Measurements from ENCODE around the gene GALNT16. TPM values are rescaled to one million over a fixed set of nuclear protein-coding genes. Genes with fewer than 3 reads are reported as not detected.

The GALNT16 gene
- polyA plus RNA-seq, 1 donor (not counting 4 experiments of a cell fraction or from before 2014, with no cell fraction given) = not detected

DNA sequence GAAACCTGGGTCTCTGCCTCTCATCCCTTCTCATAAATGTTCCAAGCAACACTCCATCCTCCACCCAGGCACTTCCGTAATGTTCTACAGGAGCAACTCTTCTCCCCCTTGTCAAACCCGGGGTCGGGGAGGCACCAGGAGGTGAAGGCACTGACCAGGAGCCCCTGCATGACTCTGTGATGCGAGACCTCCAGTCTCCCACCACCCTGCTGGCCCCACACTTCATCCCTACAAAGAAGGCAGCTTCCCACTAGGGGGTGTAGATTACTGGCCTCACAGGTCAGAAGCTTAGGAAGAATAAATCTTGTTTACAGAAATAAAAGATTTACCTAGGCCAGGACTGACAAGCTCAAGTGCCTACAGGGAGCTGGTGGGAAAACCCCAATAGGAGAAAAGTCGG is 90.9 kb downstream of the GALNT16 start:
- Histone ChIP-seq H3K79me2 (ENCODE audit: control insufficient read depth, insufficient read depth, low read length) (no peaks in the 10 kb centered on the region), H4K20me1 (ENCODE audit: control insufficient read depth, extremely low read depth, insufficient read depth, low read length) (no peaks in the 10 kb centered on the region), H3K36me3 (ENCODE audit: control insufficient read depth in 2 of 2, extremely low read depth in 1 of 2, insufficient read depth in 2 of 2, low read length in 2 of 2) (no peaks in the 10 kb centered on the region), H3K4me3 (ENCODE audit: control insufficient read depth in 2 of 3, extremely low read depth in 1 of 3, insufficient read depth in 2 of 3, low read depth in 1 of 3, low read length in 3 of 3) (no peak overlapping the region), H3K9me1 (ENCODE audit: control insufficient read depth, extremely low read depth, insufficient read depth, low read length) (no peaks in the 10 kb centered on the region), H3K4me2 (ENCODE audit: control insufficient read depth, extremely low read depth, insufficient read depth, low read depth, low read length) (no peak overlapping the region), H3K9ac (ENCODE audit: control insufficient read depth, extremely low read depth, insufficient read depth, low read length) (no peak overlapping the region), H3K27me3 (ENCODE audit: control insufficient read depth, extremely low read depth, insufficient read depth, low read length) (peaks cover 12% of the 10 kb centered on the region), H2AFZ (ENCODE audit: control insufficient read depth, low read length) (no peak overlapping the region), H3K4me1 (ENCODE audit: control insufficient read depth, extremely low read depth, insufficient read depth, low read length) (no peaks in the 10 kb centered on the region), H3K27ac (ENCODE audit: control insufficient read depth, insufficient read depth, low read length) (no peak overlapping the region), H3K9me3 (ENCODE audit: control insufficient read depth, low read depth, low read length) (no peaks in the 10 kb centered on the region)
- no peak for FAIRE-seq
- dilution Hi-C loops (cut with MboI; ENCODE audit: extremely low pct_ligation_motif_present, low sequenced_read_pairs) = no loop called here
- no peak for TF ChIP-seq EZH2 (IDR thresholded peaks at IDR 0.05; ENCODE audit: low read length)
- DNase-seq (ENCODE audit: low read depth, low spot score) = no peak

DNA sequence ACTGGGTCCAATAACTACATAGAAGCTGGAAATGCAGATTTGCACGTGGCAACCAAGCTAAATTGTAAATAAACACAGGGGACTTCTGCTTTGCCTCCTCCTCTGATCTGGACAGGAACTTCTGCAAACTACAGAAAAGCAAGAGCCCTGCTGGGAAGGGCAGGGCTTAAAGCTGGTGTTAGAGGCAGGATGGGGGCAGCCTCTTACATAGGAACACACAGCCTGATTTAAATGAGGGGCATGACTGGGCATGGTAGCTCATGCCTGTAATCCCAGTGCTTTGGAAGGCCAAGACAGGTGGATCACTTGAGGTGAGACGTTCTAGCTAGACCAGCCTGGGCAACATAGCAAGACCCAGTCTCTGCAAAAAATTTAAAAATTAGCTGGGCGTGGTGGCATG is 91.4 kb downstream of the GALNT16 start:
- H3K36me3 ChIP-seq (ENCODE audit: control insufficient read depth in 2 of 2, extremely low read depth in 1 of 2, insufficient read depth in 2 of 2, low read length in 2 of 2) = no peaks in the 10 kb centered on the region
- no peaks in the 10 kb centered on the region for H3K79me2 ChIP-seq (ENCODE audit: control insufficient read depth, insufficient read depth, low read length)
- dilution Hi-C loops (cut with MboI; ENCODE audit: extremely low pct_ligation_motif_present, low sequenced_read_pairs) = no loop called here
- H4K20me1 ChIP-seq (ENCODE audit: control insufficient read depth, extremely low read depth, insufficient read depth, low read length) = no peaks in the 10 kb centered on the region
- H3K27me3 ChIP-seq (ENCODE audit: control insufficient read depth, extremely low read depth, insufficient read depth, low read length) = peaks cover 12% of the 10 kb centered on the region
- DNase-seq (ENCODE audit: low read depth, low spot score) (no peak), FAIRE-seq (no peak)
- no peaks in the 10 kb centered on the region for H3K9me3 ChIP-seq (ENCODE audit: control insufficient read depth, low read depth, low read length)
- H2AFZ ChIP-seq (ENCODE audit: control insufficient read depth, low read length) = no peak overlapping the region
- no peaks in the 10 kb centered on the region for H3K4me1 ChIP-seq (ENCODE audit: control insufficient read depth, extremely low read depth, insufficient read depth, low read length)
- H3K4me2 ChIP-seq (ENCODE audit: control insufficient read depth, extremely low read depth, insufficient read depth, low read depth, low read length) = no peak overlapping the region
- no peak for TF ChIP-seq EZH2 (IDR thresholded peaks at IDR 0.05; ENCODE audit: low read length)
- TF ChIP-seq, protein P1, sequence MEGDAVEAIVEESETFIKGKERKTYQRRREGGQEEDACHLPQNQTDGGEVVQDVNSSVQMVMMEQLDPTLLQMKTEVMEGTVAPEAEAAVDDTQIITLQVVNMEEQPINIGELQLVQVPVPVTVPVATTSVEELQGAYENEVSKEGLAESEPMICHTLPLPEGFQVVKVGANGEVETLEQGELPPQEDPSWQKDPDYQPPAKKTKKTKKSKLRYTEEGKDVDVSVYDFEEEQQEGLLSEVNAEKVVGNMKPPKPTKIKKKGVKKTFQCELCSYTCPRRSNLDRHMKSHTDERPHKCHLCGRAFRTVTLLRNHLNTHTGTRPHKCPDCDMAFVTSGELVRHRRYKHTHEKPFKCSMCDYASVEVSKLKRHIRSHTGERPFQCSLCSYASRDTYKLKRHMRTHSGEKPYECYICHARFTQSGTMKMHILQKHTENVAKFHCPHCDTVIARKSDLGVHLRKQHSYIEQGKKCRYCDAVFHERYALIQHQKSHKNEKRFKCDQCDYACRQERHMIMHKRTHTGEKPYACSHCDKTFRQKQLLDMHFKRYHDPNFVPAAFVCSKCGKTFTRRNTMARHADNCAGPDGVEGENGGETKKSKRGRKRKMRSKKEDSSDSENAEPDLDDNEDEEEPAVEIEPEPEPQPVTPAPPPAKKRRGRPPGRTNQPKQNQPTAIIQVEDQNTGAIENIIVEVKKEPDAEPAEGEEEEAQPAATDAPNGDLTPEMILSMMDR (optimal IDR thresholded peaks at IDR 0.05 in 1 of 3, IDR thresholded peaks at IDR 0.05 in 1 of 3, conservative IDR thresholded peaks at IDR 0.05 in 1 of 3; ENCODE audit: extremely low read depth in 1 of 3, insufficient read depth in 2 of 3, low read length in 3 of 3) = no peak
- no peak overlapping the region for H3K9ac ChIP-seq (ENCODE audit: control insufficient read depth, extremely low read depth, insufficient read depth, low read length)
- no peak overlapping the region for H3K4me3 ChIP-seq (ENCODE audit: control insufficient read depth in 2 of 3, extremely low read depth in 1 of 3, insufficient read depth in 2 of 3, low read depth in 1 of 3, low read length in 3 of 3)
- H3K9me1 ChIP-seq (ENCODE audit: control insufficient read depth, extremely low read depth, insufficient read depth, low read length) = no peaks in the 10 kb centered on the region
- no peak overlapping the region for H3K27ac ChIP-seq (ENCODE audit: control insufficient read depth, insufficient read depth, low read length)

DNA sequence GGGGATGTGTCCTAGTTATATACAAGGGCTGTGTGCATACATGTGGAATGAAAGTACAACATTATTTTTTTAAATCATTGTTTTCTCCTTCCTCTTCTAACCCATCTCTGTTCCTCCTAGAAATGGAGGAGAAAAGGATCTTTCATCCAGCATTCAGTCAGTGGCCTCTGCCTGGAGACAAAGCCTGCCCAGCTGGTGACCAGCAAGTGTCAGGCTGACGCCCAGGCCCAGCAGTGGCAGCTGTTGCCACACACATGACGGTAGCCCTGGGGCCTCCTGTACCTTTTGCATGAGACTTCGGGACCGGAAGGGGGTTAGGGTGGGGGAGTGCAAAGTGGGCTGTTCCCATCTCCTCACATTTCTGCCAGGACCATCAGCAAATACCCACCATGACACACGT is 92.0 kb downstream of the GALNT16 start:
- no peak overlapping the region for H2AFZ ChIP-seq (ENCODE audit: control insufficient read depth, low read length)
- no peak overlapping the region for H3K4me3 ChIP-seq (ENCODE audit: control insufficient read depth in 2 of 3, extremely low read depth in 1 of 3, insufficient read depth in 2 of 3, low read depth in 1 of 3, low read length in 3 of 3)
- no peaks in the 10 kb centered on the region for H3K9me3 ChIP-seq (ENCODE audit: control insufficient read depth, low read depth, low read length)
- H3K27me3 ChIP-seq (ENCODE audit: control insufficient read depth, extremely low read depth, insufficient read depth, low read length) = peaks cover 12% of the 10 kb centered on the region
- H3K36me3 ChIP-seq (ENCODE audit: control insufficient read depth in 2 of 2, extremely low read depth in 1 of 2, insufficient read depth in 2 of 2, low read length in 2 of 2) = no peaks in the 10 kb centered on the region
- H4K20me1 ChIP-seq (ENCODE audit: control insufficient read depth, extremely low read depth, insufficient read depth, low read length) = no peaks in the 10 kb centered on the region
- TF ChIP-seq EZH2 (IDR thresholded peaks at IDR 0.05; ENCODE audit: low read length) = no peak
- TF ChIP-seq, protein P1 (optimal IDR thresholded peaks at IDR 0.05 in 1 of 3, IDR thresholded peaks at IDR 0.05 in 1 of 3, conservative IDR thresholded peaks at IDR 0.05 in 1 of 3; ENCODE audit: extremely low read depth in 1 of 3, insufficient read depth in 2 of 3, low read length in 3 of 3) = no peak
- no peak overlapping the region for H3K4me2 ChIP-seq (ENCODE audit: control insufficient read depth, extremely low read depth, insufficient read depth, low read depth, low read length)
- no peak overlapping the region for H3K27ac ChIP-seq (ENCODE audit: control insufficient read depth, insufficient read depth, low read length)
- no peaks in the 10 kb centered on the region for H3K4me1 ChIP-seq (ENCODE audit: control insufficient read depth, extremely low read depth, insufficient read depth, low read length)
- dilution Hi-C loops (cut with MboI; ENCODE audit: extremely low pct_ligation_motif_present, low sequenced_read_pairs) = no loop called here
- no peaks in the 10 kb centered on the region for H3K79me2 ChIP-seq (ENCODE audit: control insufficient read depth, insufficient read depth, low read length)
- H3K9me1 ChIP-seq (ENCODE audit: control insufficient read depth, extremely low read depth, insufficient read depth, low read length) = no peaks in the 10 kb centered on the region
- DNase-seq (ENCODE audit: low read depth, low spot score) (no peak), FAIRE-seq (no peak)
- H3K9ac ChIP-seq (ENCODE audit: control insufficient read depth, extremely low read depth, insufficient read depth, low read length) = no peak overlapping the region
